A549 treated with CpdA at 1 μM for 4 hours (cell line): Measurements from ENCODE around the gene CSAG3. TPM values are rescaled to one million over a fixed set of nuclear protein-coding genes. Genes with fewer than 3 reads are reported as not detected.

Experiments
- total RNA-seq: library from RNA; stranded (reverse); fragments of 200-300 nt; extraction: Qiagen RNA extraction; gene quantifications from 5 replicates; pipeline ENCODE4 v1.2.3, GENCODE V29; 2022; ENCODE audit warnings: low read depth

CSAG3 gene
- not detected in 5 replicates for total RNA-seq

DNA sequence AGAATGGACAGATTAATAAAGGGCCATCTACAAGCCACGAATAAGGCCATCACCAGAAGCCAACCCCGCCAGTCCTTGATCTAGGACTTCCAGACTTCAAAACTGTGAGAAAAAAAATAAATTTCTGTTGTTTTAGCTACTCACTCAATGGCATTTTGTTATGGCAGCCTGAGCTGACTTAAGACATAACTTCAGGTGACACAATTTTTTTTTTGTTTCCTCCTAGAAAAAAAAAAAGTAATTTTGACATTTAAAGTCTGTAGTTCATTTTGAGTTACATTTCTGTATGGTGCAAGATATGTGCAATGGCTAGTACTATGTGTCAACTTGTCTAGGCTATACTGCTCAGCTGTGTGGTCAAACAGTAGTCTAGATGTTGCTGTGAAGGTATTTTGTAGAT is at the start of gene CSAG3:
CSAG3 (plus strand) TSS at position 301 of the 400 bp plus-strand sequence.

DNA sequence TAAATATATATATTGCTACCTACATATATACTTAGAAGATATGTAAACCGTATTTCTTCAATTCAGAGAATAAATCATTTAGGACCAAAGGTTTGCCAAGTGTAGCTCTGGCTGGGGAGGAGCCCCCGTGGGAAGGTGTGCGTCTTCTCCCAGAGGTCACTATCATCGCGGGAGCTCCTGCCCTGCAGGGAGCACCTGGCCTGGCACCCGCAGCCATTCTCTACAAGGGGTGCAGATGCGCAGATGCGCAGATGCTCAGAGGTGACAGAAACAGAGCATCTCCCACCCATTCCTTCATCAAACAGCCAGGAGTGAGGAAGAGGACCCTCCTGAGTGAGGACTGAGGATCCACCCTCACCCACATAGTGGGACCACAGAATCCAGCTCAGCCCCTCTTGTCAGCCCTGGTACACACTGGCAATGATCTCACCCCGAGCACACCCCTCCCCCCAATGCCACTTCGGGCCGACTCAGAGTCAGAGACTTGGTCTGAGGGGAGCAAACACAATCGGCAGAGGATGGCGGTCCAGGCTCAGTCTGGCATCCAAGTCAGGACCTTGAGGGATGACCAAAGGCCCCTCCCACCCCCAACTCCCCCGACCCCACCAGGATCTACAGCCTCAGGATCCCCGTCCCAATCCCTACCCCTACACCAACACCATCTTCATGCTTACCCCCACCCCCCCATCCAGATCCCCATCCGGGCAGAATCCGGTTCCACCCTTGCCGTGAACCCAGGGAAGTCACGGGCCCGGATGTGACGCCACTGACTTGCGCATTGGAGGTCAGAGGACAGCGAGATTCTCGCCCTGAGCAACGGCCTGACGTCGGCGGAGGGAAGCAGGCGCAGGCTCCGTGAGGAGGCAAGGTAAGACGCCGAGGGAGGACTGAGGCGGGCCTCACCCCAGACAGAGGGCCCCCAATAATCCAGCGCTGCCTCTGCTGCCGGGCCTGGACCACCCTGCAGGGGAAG is 44.9 kb upstream of the CSAG3 start, which contains the start of gene MAGEA2B:
MAGEA2B (plus strand) TSS at position 814 of the 973 bp plus-strand sequence. CDS start 2,479 bp downstream, outside the sequence.

DNA sequence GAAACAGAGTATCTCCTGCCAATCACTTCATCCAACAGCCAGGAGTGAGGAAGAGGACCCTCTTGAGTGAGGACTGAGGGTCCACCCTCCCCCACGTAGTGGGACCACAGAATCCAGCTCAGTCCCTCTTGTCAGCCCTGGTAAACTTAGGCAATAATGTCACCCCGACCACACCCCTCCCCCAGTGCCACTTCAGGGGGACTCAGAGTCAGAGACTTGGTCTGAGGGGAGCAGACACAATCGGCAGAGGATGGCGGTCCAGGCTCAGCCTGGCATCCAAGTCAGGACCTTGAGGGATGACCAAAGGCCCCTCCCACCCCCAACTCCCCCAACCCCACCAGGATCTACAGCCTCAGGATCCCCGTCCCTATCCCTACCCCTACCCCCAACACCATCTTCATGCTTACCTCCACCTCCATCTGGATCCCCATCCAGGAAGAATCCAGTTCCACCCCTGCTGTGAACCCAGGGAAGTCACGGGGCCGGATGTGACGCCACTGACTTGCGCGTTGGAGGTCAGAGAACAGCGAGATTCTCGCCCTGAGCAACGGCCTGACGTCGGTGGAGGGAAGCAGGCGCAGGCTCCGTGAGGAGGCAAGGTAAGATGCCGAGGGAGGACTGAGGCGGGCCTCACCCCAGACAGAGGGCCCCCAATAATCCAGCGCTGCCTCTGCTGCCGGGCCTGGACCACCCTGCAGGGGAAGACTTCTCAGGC is 25.6 kb upstream of the CSAG3 start, which contains the start of the genes CSAG1 and MAGEA12:
CSAG1 (minus strand) TSS at position 461 of the 715 bp plus-strand sequence. CDS start 1,261 bp downstream, outside the sequence.
MAGEA12 (plus strand) TSS at position 497 of the 715 bp plus-strand sequence. CDS start 2,405 bp downstream, outside the sequence.

DNA sequence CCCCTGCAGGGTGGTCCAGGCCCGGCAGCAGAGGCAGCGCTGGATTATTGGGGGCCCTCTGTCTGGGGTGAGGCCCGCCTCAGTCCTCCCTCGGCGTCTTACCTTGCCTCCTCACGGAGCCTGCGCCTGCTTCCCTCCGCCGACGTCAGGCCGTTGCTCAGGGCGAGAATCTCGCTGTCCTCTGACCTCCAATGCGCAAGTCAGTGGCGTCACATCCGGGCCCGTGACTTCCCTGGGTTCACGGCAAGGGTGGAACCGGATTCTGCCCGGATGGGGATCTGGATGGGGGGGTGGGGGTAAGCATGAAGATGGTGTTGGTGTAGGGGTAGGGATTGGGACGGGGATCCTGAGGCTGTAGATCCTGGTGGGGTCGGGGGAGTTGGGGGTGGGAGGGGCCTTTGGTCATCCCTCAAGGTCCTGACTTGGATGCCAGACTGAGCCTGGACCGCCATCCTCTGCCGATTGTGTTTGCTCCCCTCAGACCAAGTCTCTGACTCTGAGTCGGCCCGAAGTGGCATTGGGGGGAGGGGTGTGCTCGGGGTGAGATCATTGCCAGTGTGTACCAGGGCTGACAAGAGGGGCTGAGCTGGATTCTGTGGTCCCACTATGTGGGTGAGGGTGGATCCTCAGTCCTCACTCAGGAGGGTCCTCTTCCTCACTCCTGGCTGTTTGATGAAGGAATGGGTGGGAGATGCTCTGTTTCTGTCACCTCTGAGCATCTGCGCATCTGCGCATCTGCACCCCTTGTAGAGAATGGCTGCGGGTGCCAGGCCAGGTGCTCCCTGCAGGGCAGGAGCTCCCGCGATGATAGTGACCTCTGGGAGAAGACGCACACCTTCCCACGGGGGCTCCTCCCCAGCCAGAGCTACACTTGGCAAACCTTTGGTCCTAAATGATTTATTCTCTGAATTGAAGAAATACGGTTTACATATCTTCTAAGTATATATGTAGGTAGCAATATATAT is 5.0 kb upstream of the CSAG3 start, which contains the start of gene MAGEA2:
MAGEA2 (minus strand) TSS at position 157 of the 965 bp plus-strand sequence. CDS start 2,479 bp downstream, outside the sequence.

DNA sequence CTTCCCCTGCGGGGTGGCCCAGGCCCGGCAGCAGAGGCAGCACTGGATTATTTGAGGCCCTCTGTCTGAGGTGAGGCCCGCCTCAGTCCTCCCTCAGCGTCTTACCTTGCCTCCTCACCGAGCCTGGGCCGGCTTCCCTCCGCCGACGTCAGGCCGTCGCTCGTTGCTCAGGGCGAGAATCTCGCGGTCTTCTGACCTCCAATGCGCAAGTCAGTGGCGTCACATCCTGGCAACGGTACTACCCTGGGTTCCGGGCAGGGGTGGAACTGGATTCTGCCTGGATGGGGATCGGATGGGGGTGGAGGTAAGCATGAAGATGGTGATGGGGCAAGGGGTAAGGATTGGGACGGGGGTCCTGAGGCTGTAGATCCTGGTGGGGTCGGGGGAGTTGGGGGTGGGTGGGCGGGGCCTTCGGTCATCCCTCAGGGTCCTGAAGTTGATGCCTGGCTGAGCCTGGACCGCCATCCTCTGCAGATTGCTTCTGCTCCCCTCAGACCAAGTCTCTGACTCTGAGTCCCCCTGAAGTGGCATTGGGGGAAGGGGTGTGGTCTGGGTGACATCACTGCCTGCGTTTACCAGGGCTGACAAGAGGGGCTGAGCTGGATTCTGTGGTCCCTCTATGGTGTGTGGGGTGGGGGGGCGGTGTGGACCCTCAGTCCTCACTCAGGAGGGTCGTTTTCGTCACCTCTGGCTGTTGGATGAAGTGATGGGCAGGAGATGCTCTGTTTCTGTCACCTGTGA is 10.7 kb downstream of the CSAG3 start, which contains the start of gene MAGEA6:
MAGEA6 (minus strand) TSS at position 141 of the 741 bp plus-strand sequence. CDS start 2,039 bp downstream, outside the sequence.

Other genes with a start within 250 kb of the CSAG3 start
- gene GABRQ, start 121.3 kb upstream of the CSAG3 start, total RNA-seq: 0.14 to 0.32 TPM (median 0.23 TPM) in 5 replicates
- gene MAGEA3, start 60.4 kb upstream of the CSAG3 start, total RNA-seq: 2.9 to 4.3 TPM (median 3.1 TPM) in 5 replicates
- gene CSAG2, start 49.9 kb upstream of the CSAG3 start, total RNA-seq: not detected in 5 replicates
- gene MAGEA2B, start 44.6 kb upstream of the CSAG3 start, total RNA-seq: not detected in 5 replicates
- 0.18 to 0.37 TPM (median 0.27 TPM) in 4 of 5 replicates, not detected in the other for gene CSAG1, start 25.5 kb upstream of the CSAG3 start, total RNA-seq
- 0.08 to 0.19 TPM (median 0.16 TPM) in 5 replicates for gene MAGEA12, start 25.5 kb upstream of the CSAG3 start, total RNA-seq
- gene MAGEA2, start 5.4 kb upstream of the CSAG3 start, total RNA-seq: 0.09 to 0.22 TPM in 2 of 5 replicates, not detected in the others
- gene MAGEA6, start 10.5 kb downstream of the CSAG3 start, total RNA-seq: 10.7 to 13.3 TPM (median 12.0 TPM) in 5 replicates
- gene CETN2, start 71.5 kb downstream of the CSAG3 start, total RNA-seq: 67.3 to 86.2 TPM (median 72.3 TPM) in 5 replicates
- 40.6 to 47.6 TPM (median 44.0 TPM) in 5 replicates for gene NSDHL, start 71.8 kb downstream of the CSAG3 start, total RNA-seq
- gene ZNF185, start 138.8 kb downstream of the CSAG3 start, total RNA-seq: 5.8 to 7.5 TPM (median 6.8 TPM) in 5 replicates
- gene PNMA5, start 234.9 kb downstream of the CSAG3 start, total RNA-seq: not detected in 5 replicates